Measurements from ENCODE around the gene GRID2. TPM values are rescaled to one million over a fixed set of nuclear protein-coding genes. Genes with fewer than 3 reads are reported as not detected.

GRID2 gene
- total and polyA plus RNA-seq, 2 of the 4 experiments (the other 2 are of a cell fraction) = under 0.01 TPM; not detected in 1

- Histone ChIP-seq H3K4ac (ENCODE audit: low read depth, low read length) (no peak overlapping the region), H3K23ac (ENCODE audit: low read depth, low read length) (no peak overlapping the region), H3K27ac (ENCODE audit: insufficient read depth, low read length) (no peak overlapping the region), H3K14ac (replicated peaks; ENCODE audit: low read depth, low read length) (no peak overlapping the region), H3K9me3 (ENCODE audit: control insufficient read depth, insufficient read depth, low read length) (no peaks in the 10 kb centered on the region), H2BK120ac (ENCODE audit: low read depth, low read length) (no peak overlapping the region), H3K9me1 (ENCODE audit: insufficient read depth, low read length) (no peaks in the 10 kb centered on the region), H3K36me3 (ENCODE audit: control insufficient read depth, insufficient read depth, low read length) (no peaks in the 10 kb centered on the region), H3K4me1 (ENCODE audit: control insufficient read depth, insufficient read depth, low read length) (no peaks in the 10 kb centered on the region), H4K20me1 (ENCODE audit: insufficient read depth, low read length) (no peaks in the 10 kb centered on the region), H2BK20ac (ENCODE audit: low read depth, low read length) (no peak overlapping the region), H2AK5ac (ENCODE audit: low read depth, low read length) (no peak overlapping the region), H3K18ac (ENCODE audit: low read depth, low read length) (no peak overlapping the region), H4K8ac (ENCODE audit: low read depth in 2 of 2, low read length in 2 of 2) (no peak overlapping the region), H2AFZ (replicated peaks; ENCODE audit: low read length, poor library complexity) (no peak overlapping the region), H2BK15ac (ENCODE audit: low read depth, low read length) (no peak overlapping the region), H3K4me3 (ENCODE audit: insufficient read depth, low read depth, low read length) (no peak overlapping the region), H3K27me3 (ENCODE audit: control insufficient read depth, insufficient read depth, low read length) (no peaks in the 10 kb centered on the region), H4K91ac (ENCODE audit: insufficient read depth, low read depth, low read length) (no peak overlapping the region), H3K4me2 (ENCODE audit: low read depth, low read length) (no peak overlapping the region), H3K79me1 (ENCODE audit: low read depth in 1 of 2, low read length in 2 of 2) (no peaks in the 10 kb centered on the region), H2BK5ac (ENCODE audit: low read depth, low read length, poor library complexity, severe bottlenecking) (no peak overlapping the region), H4K5ac (ENCODE audit: low read depth, low read length) (no peak overlapping the region), H2AK9ac (replicated peaks; ENCODE audit: low read depth, low read length, poor library complexity) (no peak overlapping the region), H3K56ac (ENCODE audit: extremely low read depth, insufficient read depth, low read length) (no peak overlapping the region), H3K9ac (ENCODE audit: low read depth, low read length) (no peak overlapping the region)
- no peak for TF ChIP-seq RFX5 (IDR thresholded peaks at IDR 0.05; ENCODE audit: low read depth, low read length)
- TF ChIP-seq MXI1 (IDR thresholded peaks at IDR 0.05; ENCODE audit: borderline replicate concordance, low read depth, low read length) = no peak
- TF ChIP-seq, protein P1, sequence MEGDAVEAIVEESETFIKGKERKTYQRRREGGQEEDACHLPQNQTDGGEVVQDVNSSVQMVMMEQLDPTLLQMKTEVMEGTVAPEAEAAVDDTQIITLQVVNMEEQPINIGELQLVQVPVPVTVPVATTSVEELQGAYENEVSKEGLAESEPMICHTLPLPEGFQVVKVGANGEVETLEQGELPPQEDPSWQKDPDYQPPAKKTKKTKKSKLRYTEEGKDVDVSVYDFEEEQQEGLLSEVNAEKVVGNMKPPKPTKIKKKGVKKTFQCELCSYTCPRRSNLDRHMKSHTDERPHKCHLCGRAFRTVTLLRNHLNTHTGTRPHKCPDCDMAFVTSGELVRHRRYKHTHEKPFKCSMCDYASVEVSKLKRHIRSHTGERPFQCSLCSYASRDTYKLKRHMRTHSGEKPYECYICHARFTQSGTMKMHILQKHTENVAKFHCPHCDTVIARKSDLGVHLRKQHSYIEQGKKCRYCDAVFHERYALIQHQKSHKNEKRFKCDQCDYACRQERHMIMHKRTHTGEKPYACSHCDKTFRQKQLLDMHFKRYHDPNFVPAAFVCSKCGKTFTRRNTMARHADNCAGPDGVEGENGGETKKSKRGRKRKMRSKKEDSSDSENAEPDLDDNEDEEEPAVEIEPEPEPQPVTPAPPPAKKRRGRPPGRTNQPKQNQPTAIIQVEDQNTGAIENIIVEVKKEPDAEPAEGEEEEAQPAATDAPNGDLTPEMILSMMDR (conservative IDR thresholded peaks at IDR 0.05; ENCODE audit: low read depth, low read length) = no peak
- TF ChIP-seq, protein P2, sequence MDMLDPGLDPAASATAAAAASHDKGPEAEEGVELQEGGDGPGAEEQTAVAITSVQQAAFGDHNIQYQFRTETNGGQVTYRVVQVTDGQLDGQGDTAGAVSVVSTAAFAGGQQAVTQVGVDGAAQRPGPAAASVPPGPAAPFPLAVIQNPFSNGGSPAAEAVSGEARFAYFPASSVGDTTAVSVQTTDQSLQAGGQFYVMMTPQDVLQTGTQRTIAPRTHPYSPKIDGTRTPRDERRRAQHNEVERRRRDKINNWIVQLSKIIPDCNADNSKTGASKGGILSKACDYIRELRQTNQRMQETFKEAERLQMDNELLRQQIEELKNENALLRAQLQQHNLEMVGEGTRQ (IDR thresholded peaks at IDR 0.05; ENCODE audit: low read depth, low read length) = no peak
- TF ChIP-seq MAFK (IDR thresholded peaks at IDR 0.05; ENCODE audit: low read depth, low read length) = no peak
- no peak for TF ChIP-seq FOS (IDR thresholded peaks at IDR 0.05; ENCODE audit: low read depth, low read length)
- no peak for TF ChIP-seq BHLHE40 (IDR thresholded peaks at IDR 0.05; ENCODE audit: low read depth, low read length)
- TF ChIP-seq RAD21 (IDR thresholded peaks at IDR 0.05; ENCODE audit: low read length) = no peak
- TF ChIP-seq SMC3 (IDR thresholded peaks at IDR 0.05; ENCODE audit: low read depth, low read length) = no peak
- no peak for TF ChIP-seq CHD1 (IDR thresholded peaks at IDR 0.05; ENCODE audit: low read depth, low read length)
- no peak for TF ChIP-seq CEBPB (IDR thresholded peaks at IDR 0.05; ENCODE audit: low read depth, low read length)
- no peak for TF ChIP-seq RCOR1 (IDR thresholded peaks at IDR 0.05; ENCODE audit: insufficient replicate concordance, low read length)
- TF ChIP-seq MAZ (IDR thresholded peaks at IDR 0.05; ENCODE audit: borderline replicate concordance, low read depth, low read length) = no peak
- TF ChIP-seq NFE2L2 (IDR thresholded peaks at IDR 0.05; ENCODE audit: low read depth, low read length) = no peak
- no peak for TF ChIP-seq POLR2A (IDR thresholded peaks at IDR 0.05; ENCODE audit: low read depth, low read length)
- TF ChIP-seq ELK1 (IDR thresholded peaks at IDR 0.05; ENCODE audit: borderline replicate concordance, low read depth, low read length) = no peak
- BruUV-seq (replicated peaks) = no TSS peak
- intact Hi-C loops (cut with micrococcal nuclease) = no loop called here
- DNase-seq (no peak), ATAC-seq (ENCODE audit: low read depth) (no peak)
- in situ Hi-C loops (cut with MboI; ENCODE audit: low sequenced_read_pairs) = loop anchor here (25.0 kb wide), 1 partner anchor 1332 kb away; no protein-coding TSS in a partner anchor
- CTCF ChIA-PET = no interaction called here
- WGBS, 2 experiments (ENCODE audit: extremely low coverage in 2 of 2, insufficient read length in 1 of 2) = 70% methylated on average over 2 of the region's 5 CpGs; no CpG with 5 or more reads in 1 of the 2 experiments
- dilution Hi-C loops (cut with HindIII; ENCODE audit: low sequenced_read_pairs, unreplicated experiment) = no loop called here
- POLR2A ChIA-PET (ENCODE audit: unreplicated experiment) = no interaction called here
These were observed 1476.3 kb downstream of the GRID2 start for GRCh38 chr4:93780080-93780479.
